Spleen (tissue), 11 donors: Measurements from ENCODE around the gene FTO. TPM values are rescaled to one million over a fixed set of nuclear protein-coding genes. Genes with fewer than 3 reads are reported as not detected.

Source experiments
- DNase-seq: peaks from one replicate; pipeline ENCODE4 v3.0.0-alpha.2; 2020
- H3K27ac ChIP-seq, 8 donors: fragments of 200-600 bp; sonication (generic) in 7 of 8; 1 replicate in 4 of 8; 2 replicates in 4 of 8; pipeline versions ENCODE4 v1.5.0 to v1.8.0; 2016 to 2021; ENCODE audit warnings: inconsistent platforms in 4 of 8, mild to moderate bottlenecking in 4 of 8, moderate library complexity in 1 of 8
- H3K27me3 ChIP-seq, 7 donors: fragments of 200-600 bp; sonication (generic) in 6 of 7; replicated peaks in 1 of 7; 1 replicate in 4 of 7; 2 replicates in 3 of 7; pipeline versions ENCODE4 v1.5.0 to v1.8.0; 2016 to 2021; ENCODE audit warnings: inconsistent platforms in 3 of 7, mild to moderate bottlenecking in 1 of 7
- H3K36me3 ChIP-seq, 6 donors: fragments of 200-600 bp; sonication (generic) in 5 of 6; 1 replicate in 4 of 6; 2 replicates in 2 of 6; pipeline versions ENCODE4 v1.5.0 to v1.8.0; 2016 to 2021; ENCODE audit warnings: inconsistent platforms in 2 of 6
- H3K4me1 ChIP-seq, 6 donors: fragments of 200-600 bp; sonication (generic) in 5 of 6; 1 replicate in 3 of 6; 2 replicates in 3 of 6; pipeline versions ENCODE4 v1.5.0 to v1.8.0; 2016 to 2021; ENCODE audit warnings: inconsistent platforms in 3 of 6
- H3K4me3 ChIP-seq, 8 donors: fragments of 200-600 bp; sonication (generic) in 7 of 8; 1 replicate in 4 of 8; 2 replicates in 4 of 8; pipeline versions ENCODE4 v1.5.0 to v1.8.0; 2016 to 2021; ENCODE audit warnings: inconsistent platforms in 4 of 8, mild to moderate bottlenecking in 4 of 8, moderate library complexity in 2 of 8
- H3K9me3 ChIP-seq, 8 donors: fragments of 200-600 bp; sonication (generic) in 7 of 8; 1 replicate in 4 of 8; 2 replicates in 4 of 8; pipeline versions ENCODE4 v1.5.0 to v1.8.0; 2016 to 2021; ENCODE audit warnings: inconsistent platforms in 4 of 8
- CTCF ChIP-seq, 11 experiments: fragments of 200-600 bp in 7 of 11; fragments of 450-650 bp in 4 of 11; sonication (generic) in 4 of 11; IDR thresholded peaks in 8 of 11; conservative IDR thresholded peaks in 3 of 11; 1 replicate in 7 of 11; 2 replicates in 4 of 11; pipeline versions ENCODE4 v1.4.0 to v1.8.0; 2016 to 2021; ENCODE audit warnings: antibody characterized with exemption in 11 of 11, inconsistent platforms in 4 of 11, mild to moderate bottlenecking in 1 of 11
- POLR2A ChIP-seq, 3 donors: fragments of 450-650 bp; IDR thresholded peaks; one replicate each; pipeline ENCODE4 v1.5.1; 2017; ENCODE audit warnings: antibody characterized with exemption in 3 of 3, mild to moderate bottlenecking in 1 of 3
- POLR2AphosphoS5 ChIP-seq, 3 donors: sonication (generic); formaldehyde crosslinking; IDR thresholded peaks; one replicate each; pipeline ENCODE4 v1.5.1; 2017; ENCODE audit warnings: antibody characterized with exemption in 3 of 3
- WGBS, 5 donors: extraction: QIAGEN DNeasy Blood & Tissue Kit in 3 of 5; methylation state at CpG; one replicate each; pipeline versions ENCODE4 v1.1.5 to v1.1.7; 2013 to 2018; 5-methylcytosine and 5-hydroxymethylcytosine counted together
- intact Hi-C: fragments of 100-400 bp; cut with DNase I; formaldehyde crosslinking; loops from one replicate; pipeline ENCODE4 v1.15.0; 2023; ENCODE audit warnings: low total_unique reads
- polyA plus RNA-seq, 3 donors: library from polyadenylated mRNA; stranded (reverse); fragments of 200-250 nt; gene quantifications; one replicate each; pipeline ENCODE4 v1.2.1, GENCODE V29; 2013
- total RNA-seq, 7 donors: library from RNA; depleted of rRNA in 3 of 7; stranded (reverse); fragments of >200 nt in 3 of 7; fragmentation: NEBNext Ultra II Directional in 4 of 7; extraction: Animal tissue kit (Norgen Biotek cat#: 25700) in 4 of 7; gene quantifications; one replicate each; pipeline versions ENCODE4 v1.1.0 to v1.2.1, GENCODE V29; 2016 to 2021
- donor health status: healthy with polysubstance abuse.
- donor health status: DM: no; HTN: no; CAD: no; lungs with moderate emphysema.
- donor health status: DM: no; HTN: no; CAD: no.
- donor health status: Bipolar disorder and iron deficiency.
- donor health status: healthy.
- donor health status: DM: no; HTN: no; CAD: no.
- donor health status: DM: yes; HTN: yes; CAD: no.

Gene FTO
- total and polyA plus RNA-seq, 10 donors = 6.8 to 89.8 (median 68.4) TPM

- peaks cover 0 to 45% (median 0%) of the 10 kb centered on the region in 7 donors for H3K27me3 ChIP-seq
- no peak for DNase-seq
- H3K36me3 ChIP-seq = no peaks in the 10 kb centered on the region
- intact Hi-C loops = no loop called here
- peaks cover 0 to 14% (median 0%) of the 10 kb centered on the region in 6 donors for H3K4me1 ChIP-seq
- H3K9me3 ChIP-seq = no peaks in the 10 kb centered on the region
- no peak overlapping the region for H3K27ac ChIP-seq
- no peak overlapping the region for H3K4me3 ChIP-seq
- WGBS, 5 donors = 59 to 70% (median 68%) methylated on average over 19 of the region's 19 CpGs
- TF ChIP-seq POLR2A (IDR thresholded peaks at IDR 0.05) (no peak), CTCF (IDR thresholded peaks at IDR 0.05 in 8 of 11, conservative IDR thresholded peaks at IDR 0.05 in 3 of 11) (no peak), POLR2AphosphoS5 (IDR thresholded peaks at IDR 0.05) (no peak)
These were observed 471.8 kb downstream of the FTO start for GRCh38 chr16:54175552-54176375.

GRCh38 chr16:54176376-54176901 lies 472.5 kb downstream of the FTO start:
- DNase-seq = no peak
- no peaks in the 10 kb centered on the region for H3K9me3 ChIP-seq
- no peaks in the 10 kb centered on the region for H3K36me3 ChIP-seq
- H3K4me1 ChIP-seq = peaks cover 0 to 14% (median 0%) of the 10 kb centered on the region in 6 donors
- no peak overlapping the region for H3K4me3 ChIP-seq
- peaks cover 0 to 45% (median 0%) of the 10 kb centered on the region in 7 donors for H3K27me3 ChIP-seq
- WGBS, 5 donors = 29 to 49% (median 38%) methylated on average over 19 of the region's 19 CpGs
- H3K27ac ChIP-seq = no peak overlapping the region
- TF ChIP-seq CTCF (IDR thresholded peaks at IDR 0.05 in 8 of 11, conservative IDR thresholded peaks at IDR 0.05 in 3 of 11) (no peak), POLR2A (IDR thresholded peaks at IDR 0.05) (no peak), POLR2AphosphoS5 (IDR thresholded peaks at IDR 0.05) (no peak)
- intact Hi-C loops = no loop called here

- TF ChIP-seq CTCF (IDR thresholded peaks at IDR 0.05 in 8 of 11, conservative IDR thresholded peaks at IDR 0.05 in 3 of 11) = no peak
- no peak for TF ChIP-seq POLR2A (IDR thresholded peaks at IDR 0.05)
- intact Hi-C loops = no loop called here
These were observed 473.3 kb downstream of the FTO start for GRCh38 chr16:54177052-54177861.

More at GRCh38 chr16:54177052-54177861, 473.3 kb downstream of the FTO start:
- DNase-seq = no peak
- H3K27me3 ChIP-seq = peaks cover 0 to 38% (median 0%) of the 10 kb centered on the region in 7 donors
- no peak overlapping the region for H3K27ac ChIP-seq
- peaks cover 0 to 14% (median 0%) of the 10 kb centered on the region in 6 donors for H3K4me1 ChIP-seq
- 91 to 94% (median 92%) methylated on average over 26 of the region's 26 CpGs for WGBS, 5 donors
- no peak overlapping the region for H3K4me3 ChIP-seq
- H3K9me3 ChIP-seq = no peaks in the 10 kb centered on the region
- H3K36me3 ChIP-seq = no peaks in the 10 kb centered on the region
